Measurements from ENCODE around the gene ARHGAP45. TPM values are rescaled to one million over a fixed set of nuclear protein-coding genes. Genes with fewer than 3 reads are reported as not detected.
A peak's percentile ranks its signal among the peaks of the same experiment; 100 is the strongest.

ARHGAP45 gene
- total and polyA plus RNA-seq, 9 of the 15 experiments (the other 6 are each of a cell fraction or from before 2014, with no cell fraction given) = 0.08 to 22.1 (median 4.2) TPM

DNA sequence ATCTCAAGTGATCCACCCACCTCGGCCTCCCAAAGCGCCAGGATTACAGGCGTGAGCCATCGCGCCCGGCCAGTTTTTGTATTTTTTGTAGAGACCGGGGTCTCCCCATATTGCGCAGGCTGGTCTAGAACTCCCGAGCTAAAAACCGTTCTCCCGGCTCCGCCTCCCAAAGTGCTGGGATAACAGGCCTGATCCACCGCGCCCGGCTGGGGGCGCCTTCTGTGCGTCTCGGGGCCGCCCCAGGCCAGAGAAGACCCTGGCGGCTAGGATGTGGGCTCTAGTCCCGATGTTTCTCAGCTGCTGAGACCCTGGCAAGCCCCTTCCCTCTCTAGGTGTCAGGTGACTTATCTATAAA is 3.6 kb downstream of the ARHGAP45 start:
- ATAC-seq (no peak), FAIRE-seq (no peak), DNase-seq (ENCODE audit: extremely low read depth in 1 of 4, low spot score in 3 of 4) (no peak)
- TF ChIP-seq ZBTB7A (IDR thresholded peaks at IDR 0.05; ENCODE audit: borderline replicate concordance, control insufficient read depth, low read depth, low read length) (0 out of 2 replicates have a peak, but pooled peaks have one; percentile 1), MTA3 (IDR thresholded peaks at IDR 0.05; ENCODE audit: borderline replicate concordance) (no peak)
- no peak overlapping the region for H3K4me2 ChIP-seq (ENCODE audit: insufficient read depth, low read length)
- no peaks in the 10 kb centered on the region for H3K9me3 ChIP-seq (replicated peaks; ENCODE audit: control insufficient read depth, insufficient read depth, low read depth, low read length)
- in situ Hi-C loops (cut with MboI) (no loop called here), intact Hi-C loops (cut with micrococcal nuclease) (no loop called here)
- no peak overlapping the region for H3K9ac ChIP-seq (ENCODE audit: insufficient read depth in 1 of 2, low read depth in 2 of 2, low read length in 2 of 2)
- no peaks in the 10 kb centered on the region for H3K79me2 ChIP-seq (ENCODE audit: control insufficient read depth, insufficient read depth, low read length)
- H3K9me1 ChIP-seq (ENCODE audit: control insufficient read depth, insufficient read depth, low read length) = no peaks in the 10 kb centered on the region
- WGBS (ENCODE audit: insufficient coverage, low coverage, missing lambda C conversion rate) = 84% methylated on average over 13 of the region's 21 CpGs
- no peaks in the 10 kb centered on the region for H3K27me3 ChIP-seq (ENCODE audit: control insufficient read depth in 2 of 2, insufficient read depth in 2 of 2, low read length in 2 of 2)
- no TSS peak for BruUV-seq (replicated peaks)
- H2AFZ ChIP-seq (ENCODE audit: low read depth, low read length) = no peak overlapping the region
- H3K4me1 ChIP-seq (replicated peaks in 1 of 2; ENCODE audit: control insufficient read depth in 2 of 2, insufficient read depth in 2 of 2, low read length in 2 of 2) = peaks cover 32 to 83% of the 10 kb centered on the region in 2 experiments
- no peak overlapping the region for H3K4me3 ChIP-seq
- H3K36me3 ChIP-seq (ENCODE audit: control insufficient read depth, insufficient read depth, low read length) = peaks cover 4% of the 10 kb centered on the region; the same call in 1 of the 3 replicates
- 0 out of 2 replicates have a peak, but pooled peaks cover 3% of the 10 kb centered on the region for H4K20me1 ChIP-seq (replicated peaks; ENCODE audit: control insufficient read depth, insufficient read depth, low read length)
- CTCF ChIA-PET (ENCODE audit: low intra/inter-chr PET ratio) = no interaction called here
- POLR2A ChIA-PET = interaction anchor here (0.6 kb wide), 1 partner anchor 27 kb away, joined by 3 read pairs; no protein-coding TSS in a partner anchor
- no peak overlapping the region for H3K27ac ChIP-seq (ENCODE audit: extremely low read depth, low read depth, low read length)

DNA sequence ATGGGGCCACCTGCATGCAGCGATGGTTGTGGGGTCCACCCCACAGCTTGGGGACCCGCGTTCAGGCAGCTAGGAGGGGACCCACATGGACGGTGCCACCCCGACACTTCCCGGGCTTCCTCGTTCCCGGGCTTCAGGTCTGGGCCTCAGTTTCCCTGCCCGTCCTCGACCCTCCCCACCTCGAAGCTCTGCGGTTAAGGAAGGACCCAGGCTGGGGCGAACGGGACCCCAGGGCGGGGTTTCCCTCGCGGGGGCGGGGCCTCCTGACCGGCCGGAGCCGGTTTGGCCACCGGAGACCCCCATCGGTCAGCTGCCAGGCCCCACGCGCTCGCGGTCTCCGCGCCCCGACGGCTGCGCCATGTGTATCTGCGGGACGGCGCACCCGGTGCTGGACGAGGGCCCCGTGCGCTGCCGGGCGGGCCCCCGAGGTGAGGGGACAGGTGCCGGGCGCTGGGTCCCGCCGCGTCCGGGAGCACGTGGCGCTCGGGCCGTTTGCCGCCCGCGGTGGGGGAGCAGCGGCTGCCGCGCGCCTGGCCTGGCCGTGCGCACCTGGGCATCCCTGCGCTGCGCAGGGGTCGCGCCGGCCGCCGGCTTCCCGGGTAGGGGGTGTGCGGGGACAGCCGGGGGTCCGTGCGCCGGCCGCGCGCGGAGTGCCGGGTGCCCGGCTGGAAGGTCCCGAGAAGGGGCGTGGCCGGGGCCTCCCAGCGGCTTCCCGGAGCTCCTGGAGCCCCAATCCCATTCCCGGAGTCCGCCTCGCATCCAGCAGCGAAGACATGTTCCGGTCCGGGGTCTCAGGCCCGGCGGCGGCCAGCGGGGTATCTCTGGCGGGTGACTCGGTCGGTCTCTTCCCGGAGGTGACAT is 4.2 kb downstream of the ARHGAP45 start:
- Histone ChIP-seq H3K36me3 (ENCODE audit: control insufficient read depth, insufficient read depth, low read length) (no peaks in the 10 kb centered on the region), H3K27me3 (ENCODE audit: control insufficient read depth in 2 of 2, insufficient read depth in 2 of 2, low read length in 2 of 2) (no peaks in the 10 kb centered on the region), H3K9ac (ENCODE audit: insufficient read depth in 1 of 2, low read depth in 2 of 2, low read length in 2 of 2) (no peak overlapping the region), H3K9me1 (ENCODE audit: control insufficient read depth, insufficient read depth, low read length) (no peaks in the 10 kb centered on the region), H3K9me3 (replicated peaks; ENCODE audit: control insufficient read depth, insufficient read depth, low read depth, low read length) (no peaks in the 10 kb centered on the region), H4K20me1 (replicated peaks; ENCODE audit: control insufficient read depth, insufficient read depth, low read length) (0 out of 2 replicates have a peak, but pooled peaks cover 3% of the 10 kb centered on the region), H3K4me1 (replicated peaks in 1 of 2; ENCODE audit: control insufficient read depth in 2 of 2, insufficient read depth in 2 of 2, low read length in 2 of 2) (peaks cover 38 to 81% of the 10 kb centered on the region in 2 experiments), H2AFZ (ENCODE audit: low read depth, low read length) (no peak overlapping the region), H3K27ac (ENCODE audit: extremely low read depth, low read depth, low read length) (no peak overlapping the region), H3K4me3 (no peak overlapping the region), H3K4me2 (ENCODE audit: insufficient read depth, low read length) (no peak overlapping the region), H3K79me2 (ENCODE audit: control insufficient read depth, insufficient read depth, low read length) (no peaks in the 10 kb centered on the region)
- WGBS (ENCODE audit: insufficient coverage, low coverage, missing lambda C conversion rate) = 91% methylated on average over 30 of the region's 99 CpGs
- in situ Hi-C loops (cut with MboI) = no loop called here
- CTCF ChIA-PET (ENCODE audit: low intra/inter-chr PET ratio) = no interaction called here
- DNase-seq (ENCODE audit: extremely low read depth in 1 of 4, low spot score in 3 of 4) (no peak), FAIRE-seq (no peak), ATAC-seq (no peak)
- no peak for TF ChIP-seq ZC3H8 (IDR thresholded peaks at IDR 0.05)
- TF ChIP-seq, protein P1, sequence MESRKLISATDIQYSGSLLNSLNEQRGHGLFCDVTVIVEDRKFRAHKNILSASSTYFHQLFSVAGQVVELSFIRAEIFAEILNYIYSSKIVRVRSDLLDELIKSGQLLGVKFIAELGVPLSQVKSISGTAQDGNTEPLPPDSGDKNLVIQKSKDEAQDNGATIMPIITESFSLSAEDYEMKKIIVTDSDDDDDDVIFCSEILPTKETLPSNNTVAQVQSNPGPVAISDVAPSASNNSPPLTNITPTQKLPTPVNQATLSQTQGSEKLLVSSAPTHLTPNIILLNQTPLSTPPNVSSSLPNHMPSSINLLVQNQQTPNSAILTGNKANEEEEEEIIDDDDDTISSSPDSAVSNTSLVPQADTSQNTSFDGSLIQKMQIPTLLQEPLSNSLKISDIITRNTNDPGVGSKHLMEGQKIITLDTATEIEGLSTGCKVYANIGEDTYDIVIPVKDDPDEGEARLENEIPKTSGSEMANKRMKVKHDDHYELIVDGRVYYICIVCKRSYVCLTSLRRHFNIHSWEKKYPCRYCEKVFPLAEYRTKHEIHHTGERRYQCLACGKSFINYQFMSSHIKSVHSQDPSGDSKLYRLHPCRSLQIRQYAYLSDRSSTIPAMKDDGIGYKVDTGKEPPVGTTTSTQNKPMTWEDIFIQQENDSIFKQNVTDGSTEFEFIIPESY (CRISPR knock-in tag; IDR thresholded peaks at IDR 0.05) = 0 out of 2 replicates have a peak, but pooled peaks have one; percentile 79
- TF ChIP-seq ZBTB7A (IDR thresholded peaks at IDR 0.05; ENCODE audit: borderline replicate concordance, control insufficient read depth, low read depth, low read length) = 0 out of 2 replicates have a peak, but pooled peaks have one; percentile 3
- POLR2A ChIA-PET = interaction anchor here (0.6 kb wide), 1 partner anchor 27 kb away, joined by 3 read pairs; no protein-coding TSS in a partner anchor
- intact Hi-C loops (cut with micrococcal nuclease) = no loop called here
- BruUV-seq (replicated peaks) = no TSS peak
